Testis (tissue), 3 donors: ENCODE results near the gene ALB. TPM values are rescaled to one million over a fixed set of nuclear protein-coding genes. Genes with fewer than 3 reads are reported as not detected.
A peak's percentile ranks its signal among the peaks of the same experiment; 100 is the strongest.

ENCODE experiments used
- DNase-seq: peaks from one replicate; pipeline ENCODE4 v3.0.0-alpha.2; 2019
- H3K27ac ChIP-seq, 2 donors: fragments of 200-600 bp; sonication (generic); one replicate each; pipeline ENCODE4 v1.5.1; 2019
- H3K27me3 ChIP-seq: fragments of 200-600 bp; sonication (generic); one replicate; pipeline ENCODE4 v1.5.1; 2019
- H3K36me3 ChIP-seq: fragments of 200-600 bp; sonication (generic); one replicate; pipeline ENCODE4 v1.5.1; 2017; ENCODE audit warnings: low read depth; ENCODE audit errors: missing control alignments
- H3K4me1 ChIP-seq: fragments of 200-600 bp; sonication (generic); one replicate; pipeline ENCODE4 v1.5.1; 2019
- H3K4me3 ChIP-seq, 2 donors: fragments of 200-600 bp; sonication (generic); one replicate each; pipeline ENCODE4 v1.5.1; 2017 to 2019
- H3K9me3 ChIP-seq: fragments of 200-600 bp; sonication (generic); one replicate; pipeline ENCODE4 v1.5.1; 2017
- CTCF ChIP-seq, 3 experiments: fragments of 450-650 bp in 2 of 3; fragments of 200-600 bp in 1 of 3; sonication (generic) in 1 of 3; IDR thresholded peaks; one replicate each; pipeline ENCODE4 v1.5.1; 2016 to 2019; ENCODE audit warnings: antibody characterized with exemption in 3 of 3, mild to moderate bottlenecking in 2 of 3, moderate library complexity in 1 of 3
- POLR2A ChIP-seq: fragments of 450-650 bp; IDR thresholded peaks from one replicate; pipeline ENCODE4 v1.6.1; 2017; ENCODE audit warnings: antibody characterized with exemption, mild to moderate bottlenecking, moderate library complexity
- WGBS, 2 donors: methylation state at CpG; one replicate each; pipeline ENCODE4 v1.1.5; 2018; 5-methylcytosine and 5-hydroxymethylcytosine counted together
- intact Hi-C: fragments of 100-400 bp; cut with DNase I; formaldehyde crosslinking; loops from one replicate; pipeline ENCODE4 v1.15.1; 2023; ENCODE audit warnings: low total_unique reads
- polyA plus RNA-seq: library from polyadenylated mRNA; stranded (reverse); fragments of 350-450 nt; fragmentation: Illumina TruSeq; extraction: RNeasy Lipid Tissue Mini Kit (QIAGEN cat#74804); gene quantifications from one replicate; pipeline ENCODE4 v1.2.3, GENCODE V29; 2014; ENCODE audit warnings: low read depth, low replicate concordance; ENCODE audit not compliant: insufficient read depth
- total RNA-seq, 2 donors: library from RNA; depleted of rRNA; stranded (reverse); fragments of >200 nt; gene quantifications; one replicate each; pipeline ENCODE4 v1.2.3, GENCODE V29; 2016

Gene ALB
- total and polyA plus RNA-seq, 3 donors from 2014 or later = 3.5 to 6.9 (median 5.0) TPM

- TF ChIP-seq POLR2A = no peak
- TF ChIP-seq CTCF (IDR thresholded peaks at IDR 0.05) = no peak
- Histone ChIP-seq H3K27ac (no peak overlapping the region), H3K27me3 (no peaks in the 10 kb centered on the region), H3K4me3 (no peak overlapping the region), H3K36me3 (no peaks in the 10 kb centered on the region), H3K9me3 (no peaks in the 10 kb centered on the region), H3K4me1 (no peaks in the 10 kb centered on the region)
- intact Hi-C loops = no loop called here
- 82 to 84% methylated on average over 7 of the region's 7 CpGs for WGBS, 2 donors
- peak; percentile 28 for DNase-seq
Measured at GRCh38 chr4:73445383-73446335, 41.6 kb downstream of the ALB start.

- intact Hi-C loops = no loop called here
- H3K9me3 ChIP-seq = no peaks in the 10 kb centered on the region
- H3K27ac ChIP-seq = no peak overlapping the region
- DNase-seq = peak; percentile 35
- no peaks in the 10 kb centered on the region for H3K27me3 ChIP-seq
- TF ChIP-seq POLR2A (no peak), CTCF (IDR thresholded peaks at IDR 0.05) (peak; percentile 35 to 57 (median 55))
- no peaks in the 10 kb centered on the region for H3K36me3 ChIP-seq
- no peak overlapping the region for H3K4me3 ChIP-seq
- 46 to 50% methylated on average over 3 to 4 of the region's 4 CpGs for WGBS, 2 donors
- no peaks in the 10 kb centered on the region for H3K4me1 ChIP-seq
Measured at GRCh38 chr4:73446336-73446938, 42.4 kb downstream of the ALB start.

- intact Hi-C loops = no loop called here
- no peaks in the 10 kb centered on the region for H3K36me3 ChIP-seq
- TF ChIP-seq CTCF (IDR thresholded peaks at IDR 0.05) (no peak), POLR2A (no peak)
- no peak overlapping the region for H3K27ac ChIP-seq
- H3K27me3 ChIP-seq = no peaks in the 10 kb centered on the region
- DNase-seq = no peak
- 88 to 93% methylated on average over 4 of the region's 4 CpGs for WGBS, 2 donors
- no peak overlapping the region for H3K4me3 ChIP-seq
- H3K9me3 ChIP-seq = no peaks in the 10 kb centered on the region
- no peaks in the 10 kb centered on the region for H3K4me1 ChIP-seq
Measured at GRCh38 chr4:73447671-73448070, 43.6 kb downstream of the ALB start.

- Histone ChIP-seq H3K36me3 (no peaks in the 10 kb centered on the region), H3K4me3 (no peak overlapping the region), H3K27me3 (no peaks in the 10 kb centered on the region), H3K9me3 (no peaks in the 10 kb centered on the region), H3K4me1 (no peaks in the 10 kb centered on the region), H3K27ac (no peak overlapping the region)
- 92 to 96% methylated on average over 4 of the region's 4 CpGs for WGBS, 2 donors
- TF ChIP-seq CTCF (IDR thresholded peaks at IDR 0.05) (no peak), POLR2A (no peak)
- DNase-seq = no peak
- intact Hi-C loops = no loop called here
Measured at GRCh38 chr4:73448448-73449203, 44.5 kb downstream of the ALB start.
